GM10248 (cell line): Measurements from ENCODE around the gene CTIF.
"Not testable (repeated sequence)": the region's sequence is repeated elsewhere in the genome, so short reads cannot be mapped to it uniquely, and the experiment has no call there.

Source experiments
- CTCF ChIA-PET: fragments of 300-600 bp; sonication (Branson Sonifier 250); formaldehyde crosslinking; extraction: SDS; loops from one replicate; lab custom pipeline; 2021; ENCODE audit warnings: antibody characterized with exemption; lab: Yijun Ruan, JAX
- POLR2A ChIA-PET: fragments of 350-650 bp; sonication (Branson Sonifier 250); formaldehyde crosslinking; extraction: SDS; loops from one replicate; lab custom pipeline; 2020; ENCODE audit warnings: antibody characterized with exemption; lab: Yijun Ruan, JAX
- DNase-seq: peaks from one replicate; pipeline ENCODE4 v3.0.0; 2012; ENCODE audit errors: extremely low spot score
- CTCF ChIP-seq: IDR thresholded peaks from 2 replicates; pipeline ENCODE4 v1.5.1; 2012; ENCODE audit warnings: mild to moderate bottlenecking, low read depth; ENCODE audit errors: extremely low read depth, missing control alignments, control extremely low read depth

Gene CTIF

GRCh38 chr18:48864876-48865275 is 326.0 kb downstream of the CTIF start:
- ChIA-PET POLR2A (no interaction called here), CTCF (no interaction called here)
- TF ChIP-seq CTCF: no peak

GRCh38 chr18:48866028-48866733 is 327.4 kb downstream of the CTIF start:
- no peak for TF ChIP-seq CTCF
- CTCF ChIA-PET: no interaction called here
- no peak for DNase-seq
- POLR2A ChIA-PET: no interaction called here

More at GRCh38 chr18:48864876-48865275, 326.0 kb downstream of the CTIF start:
- DNase-seq: no peak

GRCh38 chr18:48866856-48867255 is 328.0 kb downstream of the CTIF start:
- TF ChIP-seq CTCF: no peak
- POLR2A ChIA-PET: no interaction called here

GRCh38 chr18:48867978-48868377 is 329.1 kb downstream of the CTIF start:
- DNase-seq: no peak
- CTCF ChIA-PET: interaction anchor here (1.2 to 1.7 kb wide), 3 partner anchors 9 to 70 kb away, joined by 3 to 5 read pairs (median 4); no protein-coding TSS in a partner anchor
- POLR2A ChIA-PET: no interaction called here
- TF ChIP-seq CTCF: no peak

More at GRCh38 chr18:48866856-48867255, 328.0 kb downstream of the CTIF start:
- CTCF ChIA-PET: no interaction called here
- DNase-seq: no peak

- peak; percentile 86 for DNase-seq
- POLR2A ChIA-PET: no interaction called here
- CTCF ChIA-PET: interaction anchor here (0.7 to 1.7 kb wide), 6 partner anchors 8 to 472 kb away, joined by 3 to 5 read pairs (median 3); no protein-coding TSS in a partner anchor
- TF ChIP-seq CTCF: no peak
Observed at GRCh38 chr18:48868468-48869466, 329.9 kb downstream of the CTIF start.

- CTCF ChIA-PET: interaction anchor here (1.1 to 1.7 kb wide), 2 partner anchors 11 to 15 kb away, joined by 3 to 4 read pairs; no protein-coding TSS in a partner anchor
- TF ChIP-seq CTCF: no peak
- DNase-seq: no peak
- POLR2A ChIA-PET: no interaction called here
Observed at GRCh38 chr18:48869591-48869990, 330.8 kb downstream of the CTIF start.

GRCh38 chr18:48870926-48871325 is 332.1 kb downstream of the CTIF start:
- POLR2A ChIA-PET, DNase-seq, CTCF ChIA-PET: not testable (repeated sequence)
